ENCODE data around the gene HOXD9.

DNA sequence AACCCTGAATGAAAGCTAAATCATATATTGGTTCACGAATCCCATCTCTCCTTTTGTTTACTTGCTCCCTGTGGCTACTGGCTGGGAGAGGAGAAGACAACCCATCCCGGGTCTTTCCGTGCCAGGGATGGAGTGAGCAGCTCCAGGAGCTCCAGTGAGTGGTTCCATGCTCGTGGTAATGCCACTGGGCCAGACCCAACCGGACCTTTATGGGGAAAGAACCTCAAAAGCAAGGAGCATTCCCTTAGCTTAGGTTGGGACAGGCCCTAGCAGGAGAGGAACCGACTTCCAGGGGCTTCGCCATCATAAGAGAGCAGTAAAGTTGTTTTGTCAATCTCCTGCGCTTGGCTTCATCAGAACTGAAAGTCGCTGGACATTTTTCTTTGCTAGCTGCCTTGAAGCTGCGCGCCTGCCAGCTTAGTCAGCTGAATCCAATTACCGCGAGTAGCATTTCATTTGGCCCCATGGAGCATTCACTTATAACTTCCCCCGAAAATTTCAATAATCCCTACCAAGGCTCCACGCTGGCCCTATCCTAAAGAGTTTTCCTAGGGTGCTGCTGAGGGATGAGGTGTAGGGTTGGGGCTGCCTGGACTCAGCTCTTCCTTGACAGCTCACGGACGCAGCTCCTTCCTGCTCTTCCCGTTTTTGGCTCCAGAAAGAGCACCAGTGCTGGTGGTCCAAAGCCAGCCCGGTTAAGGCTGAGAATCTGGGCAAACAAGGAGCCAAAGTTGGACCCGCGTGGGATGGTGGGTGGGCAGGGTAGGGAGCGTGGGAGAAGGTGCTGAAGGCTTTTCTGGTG, 39.5 kb downstream of the HOXD9 start:
- TF ChIP-seq, protein P1, sequence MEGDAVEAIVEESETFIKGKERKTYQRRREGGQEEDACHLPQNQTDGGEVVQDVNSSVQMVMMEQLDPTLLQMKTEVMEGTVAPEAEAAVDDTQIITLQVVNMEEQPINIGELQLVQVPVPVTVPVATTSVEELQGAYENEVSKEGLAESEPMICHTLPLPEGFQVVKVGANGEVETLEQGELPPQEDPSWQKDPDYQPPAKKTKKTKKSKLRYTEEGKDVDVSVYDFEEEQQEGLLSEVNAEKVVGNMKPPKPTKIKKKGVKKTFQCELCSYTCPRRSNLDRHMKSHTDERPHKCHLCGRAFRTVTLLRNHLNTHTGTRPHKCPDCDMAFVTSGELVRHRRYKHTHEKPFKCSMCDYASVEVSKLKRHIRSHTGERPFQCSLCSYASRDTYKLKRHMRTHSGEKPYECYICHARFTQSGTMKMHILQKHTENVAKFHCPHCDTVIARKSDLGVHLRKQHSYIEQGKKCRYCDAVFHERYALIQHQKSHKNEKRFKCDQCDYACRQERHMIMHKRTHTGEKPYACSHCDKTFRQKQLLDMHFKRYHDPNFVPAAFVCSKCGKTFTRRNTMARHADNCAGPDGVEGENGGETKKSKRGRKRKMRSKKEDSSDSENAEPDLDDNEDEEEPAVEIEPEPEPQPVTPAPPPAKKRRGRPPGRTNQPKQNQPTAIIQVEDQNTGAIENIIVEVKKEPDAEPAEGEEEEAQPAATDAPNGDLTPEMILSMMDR (IDR thresholded peaks at IDR 0.05; ENCODE audit: poor library complexity, severe bottlenecking): no peak
- TF ChIP-seq EP300 (conservative IDR thresholded peaks at IDR 0.05; ENCODE audit: poor library complexity, severe bottlenecking): no peak

Data from neural cell (in vitro differentiated cells).